NCI-H2029 (cell line): ENCODE results near the gene ALDOA.

ENCODE experiments used
- DNase-seq: peaks from one replicate; lab custom pipeline; 2025; lab: John Stamatoyannopoulos, UW

ALDOA gene

DNA sequence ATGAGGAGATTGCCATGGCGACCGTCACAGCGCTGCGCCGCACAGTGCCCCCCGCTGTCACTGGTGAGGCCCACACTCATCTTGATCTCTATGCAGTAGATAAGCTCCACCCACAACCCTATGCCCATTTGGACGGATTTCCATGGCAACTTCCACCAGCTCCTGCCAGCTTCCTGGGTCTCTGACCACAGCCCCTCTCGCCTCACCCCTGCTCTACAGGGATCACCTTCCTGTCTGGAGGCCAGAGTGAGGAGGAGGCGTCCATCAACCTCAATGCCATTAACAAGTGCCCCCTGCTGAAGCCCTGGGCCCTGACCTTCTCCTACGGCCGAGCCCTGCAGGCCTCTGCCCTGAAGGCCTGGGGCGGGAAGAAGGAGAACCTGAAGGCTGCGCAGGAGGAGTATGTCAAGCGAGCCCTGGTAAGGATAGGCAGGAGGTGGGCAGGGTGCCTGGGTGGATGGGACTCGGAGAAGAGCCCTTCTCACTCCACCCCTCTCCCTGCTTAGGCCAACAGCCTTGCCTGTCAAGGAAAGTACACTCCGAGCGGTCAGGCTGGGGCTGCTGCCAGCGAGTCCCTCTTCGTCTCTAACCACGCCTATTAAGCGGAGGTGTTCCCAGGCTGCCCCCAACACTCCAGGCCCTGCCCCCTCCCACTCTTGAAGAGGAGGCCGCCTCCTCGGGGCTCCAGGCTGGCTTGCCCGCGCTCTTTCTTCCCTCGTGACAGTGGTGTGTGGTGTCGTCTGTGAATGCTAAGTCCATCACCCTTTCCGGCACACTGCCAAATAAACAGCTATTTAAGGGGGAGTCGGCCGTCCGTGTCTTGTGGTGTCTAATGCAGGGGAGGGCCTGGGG is 4.3 kb downstream of the ALDOA start:
- DNase-seq = no peak

GRCh38 chr16:30070490-30070889 is 4.9 kb downstream of the ALDOA start:
- DNase-seq = no peak

DNA sequence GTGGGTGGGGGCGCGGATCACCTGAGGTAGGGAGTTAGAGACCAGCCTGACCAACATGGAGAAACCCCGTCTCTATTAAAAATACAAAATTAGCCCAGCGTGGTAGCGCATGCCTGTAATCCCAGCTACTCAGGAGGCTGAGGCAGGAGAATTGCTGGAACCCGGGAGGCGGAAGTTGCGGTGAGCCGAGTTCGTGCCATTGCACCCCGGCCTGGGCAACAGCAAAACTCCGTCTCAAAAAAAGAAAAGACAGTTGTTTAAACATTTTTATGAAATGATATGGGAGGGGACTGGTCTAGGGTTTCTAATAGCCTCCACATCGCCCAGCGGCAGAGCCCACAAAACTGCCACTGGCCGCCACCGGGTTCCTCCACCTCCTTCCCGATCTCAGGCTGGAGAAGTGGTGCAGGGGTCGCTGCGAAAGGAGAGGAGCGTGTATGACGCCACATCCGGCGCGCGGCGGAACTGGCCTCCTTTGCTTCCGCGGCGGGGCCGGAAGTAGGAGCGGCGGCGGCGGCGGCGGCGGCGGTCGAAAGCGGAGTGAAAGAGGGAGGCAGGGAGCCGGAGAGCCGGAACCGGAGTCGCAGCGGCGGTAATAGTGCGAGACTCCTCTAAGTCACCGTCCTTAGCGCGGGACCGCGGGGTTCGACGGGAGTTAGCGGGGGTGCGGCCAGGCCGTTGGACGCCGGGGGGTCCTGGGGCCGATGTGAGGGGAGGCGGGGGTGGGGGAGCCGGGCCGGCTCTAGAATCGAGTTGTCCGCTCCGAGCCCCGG is 10.1 kb downstream of the ALDOA start, which contains the start of gene PPP4C:
TSS of gene PPP4C (plus strand) at position 492 of the 773 bp plus-strand sequence. CDS start 384 bp downstream, outside the sequence.
- DNase-seq = peak; percentile 86

- DNase-seq = no peak
Observed at GRCh38 chr16:30076276-30076791, 10.8 kb downstream of the ALDOA start.

- DNase-seq = no peak
Observed at GRCh38 chr16:30077656-30078055, 12.1 kb downstream of the ALDOA start.

- DNase-seq = no peak
Observed at GRCh38 chr16:30078744-30079143, 13.2 kb downstream of the ALDOA start.

DNA sequence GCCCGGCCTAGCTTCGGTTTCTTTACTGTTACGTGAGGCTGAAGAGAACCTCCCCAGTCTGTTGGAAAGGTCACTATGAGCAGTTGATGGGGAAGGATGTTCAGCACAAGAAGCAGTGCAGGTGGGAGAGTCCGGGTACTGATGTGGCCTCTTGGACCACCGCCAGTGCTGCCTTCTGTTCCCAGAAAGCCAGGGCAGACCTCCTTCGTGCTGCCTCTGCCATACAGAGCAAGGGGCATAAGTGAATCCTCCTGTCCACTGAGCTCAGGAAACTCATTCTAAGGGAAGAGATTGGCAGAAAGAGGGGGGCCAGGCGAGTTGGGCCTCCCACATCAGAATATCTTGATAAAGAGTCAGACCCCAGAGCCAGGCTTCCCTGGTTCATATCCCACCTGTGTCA is 13.9 kb downstream of the ALDOA start:
- DNase-seq = no peak

DNA sequence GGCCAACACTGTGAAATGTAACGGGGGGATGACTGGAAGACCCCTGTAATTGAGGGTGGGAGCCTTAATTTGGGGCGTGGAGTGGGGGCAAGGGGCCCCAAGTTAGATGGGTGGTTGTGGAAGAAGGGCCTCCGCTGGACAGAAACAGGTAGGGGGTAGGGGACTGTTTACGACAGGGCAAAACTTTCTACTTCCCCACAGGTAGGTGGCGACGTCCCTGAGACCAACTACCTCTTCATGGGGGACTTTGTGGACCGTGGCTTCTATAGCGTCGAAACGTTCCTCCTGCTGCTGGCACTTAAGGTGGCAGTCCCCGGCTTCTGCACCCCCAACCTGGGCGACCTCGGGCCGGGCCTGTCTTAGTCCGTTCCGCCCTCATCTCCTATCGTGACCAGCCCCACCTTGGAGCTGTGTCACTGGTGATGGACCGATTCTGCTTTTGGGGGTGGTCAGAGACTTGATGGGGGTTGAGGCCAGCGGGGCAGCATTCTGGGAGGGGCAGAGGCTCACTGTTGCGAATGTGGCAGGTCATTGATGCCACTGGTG is 17.1 kb downstream of the ALDOA start:
- DNase-seq = no peak

- no peak for DNase-seq
Observed at GRCh38 chr16:30083216-30084055, 17.9 kb downstream of the ALDOA start.

- no peak for DNase-seq
Observed at GRCh38 chr16:30084096-30084815, 18.7 kb downstream of the ALDOA start.

- no peak for DNase-seq
Observed at GRCh38 chr16:30084816-30085159, 19.2 kb downstream of the ALDOA start.

DNA sequence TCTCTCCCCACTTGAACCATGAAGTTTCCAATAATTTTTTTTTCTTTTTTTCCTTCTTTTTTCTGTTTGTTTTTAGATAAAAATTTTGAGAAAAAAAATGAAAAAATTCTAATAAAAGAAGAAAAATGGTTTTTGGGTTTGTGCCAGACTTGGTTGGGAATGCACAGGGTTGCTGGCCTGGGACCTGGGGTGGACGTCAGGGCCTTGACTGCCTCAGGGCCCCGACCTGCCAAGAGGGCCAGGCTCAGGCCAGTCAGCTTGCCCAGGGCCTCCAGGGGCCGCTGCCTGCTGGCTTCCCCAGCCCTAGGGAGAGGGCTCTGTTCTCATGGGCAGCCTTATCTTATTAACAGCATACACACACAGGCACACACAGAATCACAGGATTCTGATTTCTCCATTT is 19.7 kb downstream of the ALDOA start:
- no peak for DNase-seq

- DNase-seq = no peak
Observed at GRCh38 chr16:30085820-30086219, 20.3 kb downstream of the ALDOA start.

GRCh38 chr16:30086291-30087140 is 21.0 kb downstream of the ALDOA start:
- no peak for DNase-seq

GRCh38 chr16:30087181-30087898 is 21.8 kb downstream of the ALDOA start:
- no peak for DNase-seq

DNA sequence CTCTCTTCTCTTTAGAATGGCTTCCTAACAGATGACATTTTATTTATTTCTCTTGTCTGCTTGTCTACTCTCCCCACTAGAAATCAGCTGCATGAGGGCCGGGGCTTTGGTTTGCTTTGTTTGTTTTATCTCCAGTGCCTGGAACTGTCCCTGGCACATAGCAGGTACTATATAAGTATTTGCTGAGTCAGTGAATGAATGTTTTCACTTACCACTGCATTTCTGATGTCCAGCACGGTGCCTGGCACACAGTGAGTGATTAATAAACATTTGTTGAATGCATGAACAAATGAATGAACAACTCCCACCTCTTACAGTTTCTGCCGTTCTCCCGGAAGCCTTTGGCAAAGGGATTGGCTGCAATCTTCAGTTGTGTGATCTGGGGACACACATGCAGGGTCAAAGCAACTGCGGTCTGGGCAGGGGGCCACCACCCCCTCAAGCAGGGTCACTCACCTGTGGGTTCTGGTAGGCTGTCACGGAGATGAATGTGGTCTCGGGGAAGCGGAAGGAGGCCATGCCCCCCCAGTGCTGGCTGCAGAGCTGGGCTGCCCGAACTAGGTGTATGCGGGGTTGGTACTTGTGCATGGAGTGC is 22.8 kb downstream of the ALDOA start:
- DNase-seq = no peak

- no peak for DNase-seq
Observed at GRCh38 chr16:30088832-30089624, 23.5 kb downstream of the ALDOA start.

GRCh38 chr16:30090610-30091331 is 25.2 kb downstream of the ALDOA start:
- DNase-seq = no peak
